HG02678 (cell line): ENCODE measurements around the gene MESD.
"Not testable (repeated sequence)": the region's sequence is repeated elsewhere in the genome, so short reads cannot be mapped to it uniquely, and the experiment has no call there.

Experiments
- ATAC-seq: cut with Tn5 transposase; IDR thresholded peaks from one replicate; pipeline ENCODE4 v1.9.1; 2021; ENCODE audit warnings: mild to moderate bottlenecking, moderate library complexity; ENCODE audit not compliant: unreplicated experiment

Gene MESD

DNA sequence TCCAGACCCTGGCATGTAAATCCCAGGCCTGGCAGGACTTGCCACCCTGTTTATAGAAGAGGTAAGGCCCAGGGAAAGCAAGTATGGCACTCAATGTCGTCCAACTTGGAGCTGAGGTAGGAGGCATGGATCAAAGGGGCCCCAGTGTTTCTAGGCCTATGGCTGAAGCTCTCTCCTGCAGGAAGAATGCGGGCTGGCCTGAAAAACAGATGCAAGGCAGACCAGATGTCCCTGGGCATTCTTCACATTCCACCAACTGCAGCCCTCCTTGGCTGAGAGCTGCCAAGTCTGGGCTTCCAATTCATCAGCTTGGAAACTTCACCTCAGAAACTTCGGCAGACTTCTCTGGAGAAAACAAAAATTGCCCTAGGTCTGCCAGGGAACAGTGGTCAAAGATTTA, 22.2 kb downstream of the MESD start:
- ATAC-seq, result no peak

DNA sequence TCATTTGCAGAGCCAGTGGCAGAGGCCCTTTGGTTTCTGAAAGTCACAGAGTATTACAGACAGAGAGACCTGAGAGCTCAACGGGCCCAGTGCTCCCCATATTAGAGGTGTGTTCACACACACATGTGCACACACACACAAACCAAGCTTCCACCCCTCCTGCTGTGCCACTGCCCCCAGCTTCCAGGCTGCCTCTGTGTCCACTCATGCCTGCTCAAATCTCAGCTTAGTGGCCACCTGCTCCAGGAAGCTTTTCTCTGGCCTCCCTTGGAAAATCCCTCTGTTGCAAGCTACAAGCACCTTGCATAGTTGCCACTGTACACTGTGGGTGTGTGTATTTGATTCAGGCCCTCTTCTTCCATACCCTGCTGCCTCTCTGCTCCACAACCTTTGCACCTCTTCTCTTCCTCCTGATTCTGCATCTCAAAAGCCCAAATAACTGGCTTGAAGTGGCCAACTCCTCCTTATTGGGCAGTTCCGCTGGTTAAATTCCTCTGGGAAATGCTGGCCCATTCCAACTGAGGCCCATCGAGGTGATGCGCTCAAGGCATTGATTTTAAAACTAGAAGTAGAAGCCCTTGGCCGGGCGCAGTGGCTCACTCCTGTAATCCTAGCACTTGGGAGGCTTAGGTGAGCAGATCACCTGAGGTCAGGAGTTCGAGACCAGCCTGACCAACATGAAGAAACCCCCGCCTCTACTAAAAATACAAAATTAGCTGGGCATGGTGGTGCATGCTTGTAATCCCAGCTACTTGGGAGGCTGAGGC, 23.0 kb downstream of the MESD start:
- ATAC-seq, result no peak

DNA sequence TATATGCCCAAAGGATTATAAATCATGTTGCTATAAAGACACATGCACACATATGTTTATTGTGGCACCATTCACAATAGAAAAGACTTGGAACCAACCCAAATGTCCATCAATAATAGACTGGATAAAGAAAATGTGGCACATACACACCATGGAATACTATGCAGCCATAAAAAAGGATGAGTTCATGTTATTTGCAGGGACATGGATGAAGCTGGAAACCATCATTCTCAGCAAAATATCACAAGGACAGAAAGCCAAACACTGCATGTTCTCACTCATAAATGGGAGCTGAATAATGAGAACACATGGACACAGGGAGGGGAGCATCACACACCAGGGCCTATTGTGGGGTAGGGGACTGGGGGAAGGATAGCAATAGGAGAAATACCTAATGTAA, 24.2 kb downstream of the MESD start:
- not testable (repeated sequence) for ATAC-seq

DNA sequence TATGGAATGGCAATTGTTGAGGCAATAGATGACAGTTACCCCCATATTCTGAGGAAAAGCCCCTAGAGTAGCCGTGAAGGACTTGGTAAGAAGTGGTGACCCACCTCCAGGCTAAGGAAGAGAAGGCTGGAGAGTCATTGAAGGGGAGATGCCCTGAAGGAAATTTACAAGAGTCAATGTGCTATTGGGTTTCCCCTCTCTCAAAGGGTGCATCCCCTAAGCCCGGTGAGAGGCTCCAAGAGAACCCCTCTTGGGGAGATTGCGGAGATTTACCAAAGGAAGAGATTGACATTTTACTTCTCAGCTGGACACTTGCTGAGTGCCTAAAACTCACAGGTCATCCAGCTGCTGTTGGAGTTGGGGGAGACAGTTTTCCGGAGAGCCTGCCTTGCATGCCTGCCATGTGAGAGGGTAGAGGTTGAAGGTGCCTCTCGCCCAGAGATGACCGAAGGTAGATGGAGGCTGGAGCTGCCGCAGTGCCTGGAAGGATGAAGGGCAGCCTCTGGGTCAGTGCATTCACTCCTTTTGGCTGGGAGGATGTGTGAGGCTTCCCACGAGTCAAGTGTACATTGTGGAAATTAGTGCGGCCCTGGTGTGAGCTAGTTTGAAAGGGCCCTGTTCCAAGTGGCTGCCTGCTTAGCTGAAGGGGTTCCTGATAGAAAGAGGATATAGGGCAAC, 30.7 kb downstream of the MESD start:
- no peak for ATAC-seq

DNA sequence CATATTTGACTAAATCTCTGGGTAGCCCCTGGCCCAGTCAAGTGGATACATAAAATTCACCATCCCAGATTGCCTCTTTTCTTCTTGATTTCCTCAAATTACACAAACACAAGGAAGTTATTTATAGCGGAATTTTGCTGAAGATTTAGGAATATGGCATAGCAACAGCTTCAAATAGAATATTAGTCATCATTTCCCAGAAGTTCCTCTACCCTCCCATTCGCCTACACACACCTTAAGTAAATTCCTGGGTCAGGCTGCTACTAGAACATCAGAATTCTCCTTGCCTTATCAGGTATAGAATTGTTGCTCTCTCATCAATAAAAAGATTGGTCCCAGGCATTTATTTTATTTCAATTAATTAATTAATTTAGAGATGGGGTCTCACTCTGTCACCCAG, 31.6 kb downstream of the MESD start:
- ATAC-seq, result no peak

DNA sequence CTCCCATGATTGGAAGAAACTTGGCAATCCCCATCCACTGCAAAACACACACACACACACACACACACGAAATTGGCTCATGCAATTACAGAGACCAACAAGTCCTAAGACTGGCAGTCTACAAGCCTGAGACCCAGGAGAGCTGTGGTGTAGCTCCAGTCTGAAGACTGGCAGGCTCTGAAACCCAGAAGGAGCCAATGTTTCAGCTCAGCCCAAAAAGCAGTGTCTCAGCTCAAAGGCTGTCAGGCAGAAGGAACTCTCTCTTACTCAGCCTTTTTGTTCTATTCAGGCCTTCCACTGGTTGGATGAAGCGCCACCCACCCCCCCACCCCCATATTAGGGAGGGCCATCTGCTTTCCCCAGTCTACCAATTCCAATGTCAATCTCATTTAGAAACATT, 32.1 kb downstream of the MESD start:
- no peak for ATAC-seq

DNA sequence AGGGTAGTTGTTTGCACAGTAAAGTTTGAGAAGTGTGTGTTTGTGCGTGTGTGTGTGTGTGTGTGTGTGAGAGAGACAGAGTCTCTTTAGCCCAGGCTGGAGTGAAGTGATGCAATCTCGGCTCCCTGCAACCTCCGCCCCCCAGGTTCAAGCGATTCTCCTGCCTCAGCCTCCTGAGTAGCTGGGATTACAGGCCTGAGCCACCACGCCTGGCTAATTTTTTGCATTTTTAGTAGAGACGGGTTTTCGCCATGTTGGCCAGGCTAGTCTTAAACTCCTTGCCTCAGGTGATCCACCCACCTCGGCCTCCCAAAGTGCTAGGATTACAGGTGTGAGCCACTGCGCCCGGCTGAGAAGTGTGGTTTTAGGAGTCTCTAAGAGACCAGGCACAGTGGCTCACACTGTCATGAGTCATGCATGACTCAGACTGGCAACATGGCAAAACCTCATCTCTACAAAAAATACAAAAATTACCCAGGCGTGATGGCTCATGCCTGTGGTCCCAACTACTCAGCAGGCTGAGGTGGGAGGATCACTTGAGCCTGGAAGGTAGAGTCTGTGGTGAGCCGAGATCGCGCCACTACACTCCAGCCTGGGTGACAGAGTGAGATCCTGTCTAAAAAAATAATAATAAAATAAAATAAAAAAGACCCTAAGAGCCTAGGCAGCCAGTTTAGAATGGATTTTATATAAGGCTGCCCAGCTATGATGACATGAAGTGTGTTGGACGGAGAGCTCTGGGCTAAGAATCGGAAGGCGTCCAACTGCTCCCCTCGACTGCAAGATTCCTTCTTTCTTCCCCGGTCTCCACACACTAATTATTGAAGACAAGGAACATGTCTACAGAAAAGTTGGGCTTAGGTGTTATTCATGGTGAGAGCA, 33.8 kb downstream of the MESD start:
- ATAC-seq, result not testable (repeated sequence)

DNA sequence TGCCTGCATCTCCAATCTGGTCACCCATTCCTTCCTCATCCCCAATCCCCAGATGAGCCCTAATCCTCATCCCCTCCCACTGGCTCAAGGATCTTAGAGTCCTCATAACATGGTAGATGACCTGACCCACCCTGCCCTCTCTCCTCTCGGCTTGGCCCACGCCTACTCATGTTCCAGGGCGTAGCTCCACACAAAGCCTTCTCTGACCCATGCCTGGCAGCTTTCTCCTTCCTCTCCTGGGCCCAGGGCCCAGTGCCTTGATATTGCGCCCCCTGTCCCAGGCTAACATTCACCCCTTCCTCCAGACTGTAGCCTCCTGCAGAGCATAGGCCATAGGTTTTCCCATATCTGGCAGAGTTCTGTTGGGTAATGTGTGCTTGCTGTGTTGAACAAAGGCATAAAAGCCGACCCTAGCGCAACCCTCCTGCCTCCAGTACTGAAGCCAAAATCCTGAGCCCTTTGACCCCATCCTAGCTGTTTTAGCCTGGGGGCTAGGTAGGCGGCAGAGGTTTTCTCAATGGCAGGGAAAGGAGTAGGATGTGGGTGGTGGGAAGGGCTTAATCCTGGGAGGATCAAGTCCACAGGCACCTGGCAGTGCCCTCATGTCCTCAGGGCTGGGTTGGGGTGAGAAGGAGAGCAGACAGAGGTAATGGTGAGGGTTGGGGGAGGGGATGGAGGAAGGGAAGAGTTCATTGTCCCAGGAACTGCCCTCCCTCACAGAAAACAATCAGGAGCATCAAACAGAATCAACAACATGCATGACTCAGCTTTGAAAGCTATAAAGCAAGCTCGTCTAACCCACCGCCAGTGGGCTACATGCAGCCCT, 35.5 kb downstream of the MESD start:
- ATAC-seq, result no peak

DNA sequence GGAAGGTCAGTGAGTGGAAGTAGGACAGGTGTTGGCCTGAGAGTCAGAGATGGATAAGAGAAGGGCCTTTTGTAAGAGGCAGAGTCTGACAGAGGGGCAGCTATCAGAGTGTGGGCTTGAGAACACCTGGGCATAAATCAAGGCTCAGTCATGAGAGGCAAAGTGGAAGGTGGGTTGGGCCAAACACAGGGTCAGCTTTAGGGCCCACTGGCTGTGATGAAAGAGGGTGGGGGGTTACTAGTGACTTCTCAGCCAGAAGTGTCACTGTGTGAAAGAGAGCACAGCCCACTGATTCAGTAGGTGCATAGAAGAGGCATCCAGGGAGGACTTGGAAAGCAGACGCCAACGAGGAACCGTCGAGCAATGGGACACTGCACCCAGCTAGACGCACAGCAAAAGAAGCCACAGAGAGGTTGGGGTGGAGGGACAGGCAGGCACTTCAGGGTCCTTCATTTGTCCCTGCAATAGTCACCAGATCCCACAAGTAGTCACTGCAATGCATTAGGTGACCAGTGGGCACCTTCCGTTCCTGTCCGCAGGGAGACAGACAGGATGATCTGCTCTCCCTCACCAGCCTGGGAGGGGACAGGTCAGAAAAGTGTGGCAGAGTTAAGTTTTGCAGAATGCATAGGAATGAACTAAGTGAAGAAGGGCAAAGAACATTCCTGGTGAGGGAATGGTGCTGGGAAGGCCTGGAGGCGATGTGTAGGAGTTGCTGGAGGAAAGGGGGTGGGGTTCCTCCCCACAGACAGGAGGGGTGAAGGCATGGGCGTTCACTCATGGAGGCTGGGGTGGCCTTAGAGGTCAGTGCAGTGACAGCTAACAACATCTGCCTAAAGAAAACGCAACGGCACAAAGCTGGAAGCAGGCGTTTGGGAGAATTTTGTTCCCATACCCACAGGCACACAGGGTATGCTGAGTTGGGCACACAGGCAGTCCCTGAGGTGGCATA, 36.3 kb downstream of the MESD start:
- no peak for ATAC-seq

DNA sequence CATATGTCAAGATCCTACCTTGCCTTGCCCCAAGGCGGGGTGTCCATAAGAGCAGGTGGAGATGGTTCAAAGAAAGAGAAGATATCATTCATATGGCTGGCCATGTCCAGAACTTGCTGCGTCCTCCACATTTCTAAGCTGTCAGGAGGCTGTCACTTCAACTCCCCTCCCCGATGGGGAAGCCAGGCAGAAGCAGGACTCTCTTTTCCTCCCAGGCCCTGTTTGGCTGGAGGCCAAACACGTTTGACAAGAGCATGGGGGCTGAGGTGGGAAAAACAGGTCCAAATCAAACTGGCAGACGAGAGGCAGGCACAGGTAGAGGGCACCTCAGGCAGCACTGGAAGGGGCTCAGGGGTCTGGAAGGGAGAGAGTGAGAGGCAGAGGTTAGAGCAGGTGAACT, 37.7 kb downstream of the MESD start:
- no peak for ATAC-seq

DNA sequence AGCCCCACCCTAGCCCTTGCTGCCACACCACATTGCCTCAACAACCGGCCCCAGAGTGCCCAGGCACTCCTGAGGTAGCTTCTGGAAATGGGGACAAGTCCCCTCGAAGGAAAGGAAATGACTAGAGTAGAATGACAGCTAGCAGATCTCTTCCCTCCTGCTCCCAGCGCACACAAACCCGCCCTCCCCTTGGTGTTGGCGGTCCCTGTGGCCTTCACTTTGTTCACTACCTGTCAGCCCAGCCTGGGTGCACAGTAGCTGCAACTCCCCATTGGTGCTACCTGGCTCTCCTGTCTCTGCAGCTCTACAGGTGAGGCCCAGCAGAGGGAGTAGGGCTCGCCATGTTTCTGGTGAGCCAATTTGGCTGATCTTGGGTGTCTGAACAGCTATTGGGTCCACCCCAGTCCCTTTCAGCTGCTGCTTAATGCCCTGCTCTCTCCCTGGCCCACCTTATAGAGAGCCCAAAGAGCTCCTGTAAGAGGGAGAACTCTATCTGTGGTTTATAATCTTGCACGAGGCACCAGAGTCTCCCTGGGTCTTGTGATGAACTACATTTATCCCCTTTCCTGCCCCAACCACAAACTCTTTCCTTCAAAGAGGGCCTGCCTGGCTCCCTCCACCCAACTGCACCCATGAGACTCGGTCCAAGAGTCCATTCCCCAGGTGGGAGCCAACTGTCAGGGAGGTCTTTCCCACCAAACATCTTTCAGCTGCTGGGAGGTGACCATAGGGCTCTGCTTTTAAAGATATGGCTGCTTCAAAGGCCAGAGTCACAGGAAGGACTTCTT, 39.1 kb downstream of the MESD start:
- ATAC-seq, result no peak

DNA sequence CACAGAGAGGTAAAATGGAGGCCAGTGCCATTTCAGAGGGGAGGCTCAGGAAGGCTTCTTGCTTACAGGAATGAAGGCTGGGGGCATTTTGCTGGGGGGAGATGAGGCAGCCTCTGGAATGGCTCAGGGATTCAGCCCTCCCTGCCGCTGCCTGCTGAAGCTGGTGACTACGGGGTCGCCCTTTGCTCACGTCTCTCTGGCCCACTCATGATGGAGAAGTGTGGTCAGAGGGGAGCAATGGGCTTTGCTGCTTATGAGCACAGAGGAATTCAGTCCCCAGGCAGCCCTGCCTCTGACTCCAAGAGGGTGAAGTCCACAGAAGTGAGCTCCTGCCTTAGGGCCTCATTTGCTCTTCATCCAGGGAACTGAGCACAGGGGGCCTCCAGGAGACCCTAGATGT, 39.9 kb downstream of the MESD start:
- no peak for ATAC-seq

DNA sequence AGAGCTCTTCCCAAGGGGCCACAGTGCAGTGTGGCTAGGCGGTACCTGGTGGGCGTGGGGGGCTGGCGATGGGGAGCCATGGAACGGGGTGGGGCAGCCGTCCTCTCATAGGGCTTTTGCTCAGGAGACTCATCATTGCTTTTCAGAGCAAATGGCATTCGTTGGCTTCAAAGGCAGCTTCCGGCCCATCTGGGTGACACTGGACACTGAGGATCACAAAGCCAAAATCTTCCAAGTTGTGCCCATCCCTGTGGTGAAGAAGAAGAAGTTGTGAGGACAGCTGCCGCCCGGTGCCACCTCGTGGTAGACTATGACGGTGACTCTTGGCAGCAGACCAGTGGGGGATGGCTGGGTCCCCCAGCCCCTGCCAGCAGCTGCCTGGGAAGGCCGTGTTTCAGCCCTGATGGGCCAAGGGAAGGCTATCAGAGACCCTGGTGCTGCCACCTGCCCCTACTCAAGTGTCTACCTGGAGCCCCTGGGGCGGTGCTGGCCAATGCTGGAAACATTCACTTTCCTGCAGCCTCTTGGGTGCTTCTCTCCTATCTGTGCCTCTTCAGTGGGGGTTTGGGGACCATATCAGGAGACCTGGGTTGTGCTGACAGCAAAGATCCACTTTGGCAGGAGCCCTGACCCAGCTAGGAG, 40.8 kb downstream of the MESD start:
- no peak for ATAC-seq

DNA sequence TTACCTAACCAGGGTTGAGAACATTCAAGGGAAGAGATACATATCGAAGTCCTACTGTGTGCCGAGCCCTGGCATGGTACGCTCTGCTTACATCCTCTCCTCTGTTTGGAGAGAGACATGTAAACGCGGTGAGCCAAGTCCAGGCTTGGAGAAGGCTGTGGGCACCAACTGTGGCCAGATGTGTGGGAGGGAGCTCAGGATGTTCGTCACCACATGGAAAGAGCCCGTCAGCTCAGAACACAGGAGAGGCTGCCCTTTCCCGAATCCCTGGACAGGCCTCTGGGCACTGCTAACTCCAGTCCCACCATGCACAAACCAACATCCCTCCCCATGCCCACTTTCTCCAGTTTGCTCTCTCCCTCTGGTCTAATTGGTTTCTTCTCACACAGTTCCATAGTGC, 43.0 kb downstream of the MESD start:
- no peak for ATAC-seq

DNA sequence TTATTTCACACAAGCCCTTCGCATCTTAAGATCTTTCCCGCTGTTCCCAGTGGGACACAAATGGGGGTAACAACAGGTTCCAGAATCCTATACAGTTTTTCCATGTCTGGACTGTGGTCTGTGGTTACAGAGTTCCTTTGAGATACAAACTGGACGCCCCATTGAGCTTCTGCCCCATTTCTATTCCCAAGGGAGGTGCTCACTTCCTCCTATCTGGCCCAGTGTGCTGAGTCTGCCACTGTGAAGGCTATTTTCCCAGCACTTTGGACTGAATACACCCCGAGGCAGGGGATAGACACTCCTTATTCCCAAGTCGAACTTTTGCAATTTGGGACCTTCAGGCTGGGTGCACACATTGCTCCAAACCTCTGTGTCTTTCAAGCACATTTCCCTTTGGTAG, 44.0 kb downstream of the MESD start:
- ATAC-seq, result no peak

DNA sequence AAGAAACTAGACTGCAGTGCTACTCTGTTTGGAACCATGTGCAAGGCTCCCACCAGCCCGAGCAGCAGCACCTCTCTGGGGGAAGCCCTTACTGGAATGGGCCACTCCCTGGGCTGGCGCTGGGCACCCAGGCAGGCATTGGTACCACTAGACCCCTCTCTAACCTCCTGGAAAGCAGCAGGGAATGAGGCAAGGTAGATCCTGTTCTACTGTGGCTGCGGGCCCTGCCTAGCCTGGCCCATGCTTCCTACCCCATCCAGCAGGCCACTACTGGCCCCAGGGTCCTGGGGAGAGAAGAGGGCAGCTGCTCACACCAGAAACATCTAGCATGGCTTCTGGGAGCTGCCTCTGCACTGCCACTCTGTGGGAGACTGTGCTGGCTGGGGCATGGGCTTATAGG, 44.8 kb downstream of the MESD start:
- no peak for ATAC-seq

DNA sequence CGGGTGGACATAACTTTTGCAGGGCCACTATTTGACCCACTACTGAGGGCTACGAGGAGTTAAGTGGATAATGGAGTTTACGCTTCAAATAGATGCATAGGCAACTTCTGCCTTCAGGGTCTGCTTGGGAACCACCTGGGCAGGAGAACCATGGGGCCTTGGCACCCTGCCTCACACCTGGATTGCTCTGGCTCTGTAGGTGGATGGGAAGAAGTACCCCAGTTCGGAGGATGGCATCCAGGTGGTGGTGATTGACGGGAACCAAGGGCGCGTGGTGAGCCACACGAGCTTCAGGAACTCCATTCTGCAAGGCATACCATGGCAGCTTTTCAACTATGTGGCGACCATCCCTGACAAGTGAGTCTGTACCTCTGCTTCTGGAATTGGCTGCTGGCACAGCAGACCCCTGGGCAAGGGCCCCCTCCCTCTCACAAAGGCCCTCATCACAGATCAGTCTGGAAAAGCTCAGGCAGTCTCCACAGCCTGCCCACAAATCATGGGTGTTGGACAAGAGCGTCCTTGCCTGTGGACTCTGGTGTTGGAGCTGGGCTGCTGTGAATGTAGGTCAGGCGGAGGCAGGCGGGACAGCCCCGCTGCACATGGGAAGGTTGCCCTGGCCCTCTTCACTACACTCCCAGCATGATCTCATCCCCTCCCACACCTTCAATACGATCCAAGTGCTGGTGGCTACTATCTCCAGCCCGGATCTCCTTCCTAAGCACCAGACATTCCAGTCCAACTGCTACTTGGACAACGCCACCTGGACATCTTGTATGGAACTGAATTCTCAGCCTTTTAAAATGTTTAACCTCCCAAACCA, 46.7 kb downstream of the MESD start:
- ATAC-seq, result no peak

DNA sequence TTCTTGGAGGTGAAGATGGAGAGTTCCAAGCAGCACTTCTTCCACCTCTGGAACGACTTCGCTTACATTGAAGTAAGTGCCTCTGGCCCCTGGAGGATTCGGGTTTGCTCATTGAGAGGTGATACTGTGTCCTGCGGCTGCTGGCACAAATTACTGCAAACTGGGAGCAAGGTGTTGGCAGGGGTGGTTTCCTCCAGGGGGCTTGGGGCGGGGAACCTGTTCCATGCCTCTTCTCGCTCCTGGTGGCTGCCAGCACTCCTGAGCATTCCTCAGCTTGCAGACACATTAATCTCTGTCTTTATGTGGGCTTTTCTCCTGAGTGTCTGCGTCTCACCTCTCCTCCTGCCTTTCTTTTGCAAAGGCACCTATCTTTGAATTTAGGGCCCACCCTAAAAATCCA, 47.4 kb downstream of the MESD start:
- no peak for ATAC-seq
